Ascending aorta (tissue), 2 donors: Measurements from ENCODE around the gene RBPJ. TPM values are rescaled to one million over a fixed set of nuclear protein-coding genes. Genes with fewer than 3 reads are reported as not detected.

ENCODE experiments used
- DNase-seq, 2 donors: peaks; one replicate each; pipeline ENCODE4 v3.0.0-alpha.2; 2019; ENCODE audit warnings: low spot score in 2 of 2
- H3K27ac ChIP-seq, 2 donors: fragments of 200-600 bp; sonication (generic); one replicate each; pipeline ENCODE4 v1.5.1; 2016 to 2017; ENCODE audit warnings: mild to moderate bottlenecking in 1 of 2
- H3K27me3 ChIP-seq: fragments of 200-600 bp; sonication (generic); one replicate; pipeline ENCODE4 v1.5.1; 2017
- H3K36me3 ChIP-seq, 2 donors: fragments of 200-600 bp; sonication (generic); one replicate each; pipeline ENCODE4 v1.5.1; 2016
- H3K4me1 ChIP-seq, 2 donors: fragments of 200-600 bp; sonication (generic); one replicate each; pipeline ENCODE4 v1.5.1; 2016 to 2017; ENCODE audit warnings: mild to moderate bottlenecking in 1 of 2
- H3K4me3 ChIP-seq, 2 donors: fragments of 200-600 bp; sonication (generic); one replicate each; pipeline ENCODE4 v1.5.1; 2016 to 2017; ENCODE audit warnings: mild to moderate bottlenecking in 1 of 2
- H3K9me3 ChIP-seq, 2 donors: fragments of 200-600 bp; sonication (generic); one replicate each; pipeline ENCODE4 v1.5.1; 2016
- intact Hi-C: fragments of 100-400 bp; cut with DNase I; formaldehyde crosslinking; loops from one replicate; pipeline ENCODE4 v1.15.1; 2023
- total RNA-seq: library from RNA; depleted of rRNA; stranded (reverse); fragments of >200 nt; gene quantifications from one replicate; pipeline ENCODE4 v1.1.0, GENCODE V29; 2016
- TF ChIP-seq, protein P1 (sequence below), 3 experiments: fragments of 200-600 bp in 2 of 3; fragments of 450-650 bp in 1 of 3; sonication (generic) in 2 of 3; IDR thresholded peaks; one replicate each; pipeline ENCODE4 v1.5.1; 2016 to 2019; ENCODE audit warnings: antibody characterized with exemption in 3 of 3, mild to moderate bottlenecking in 1 of 3, moderate library complexity in 1 of 3

RBPJ gene
- total RNA-seq, 1 donor from 2014 or later: 17.6 TPM

DNA sequence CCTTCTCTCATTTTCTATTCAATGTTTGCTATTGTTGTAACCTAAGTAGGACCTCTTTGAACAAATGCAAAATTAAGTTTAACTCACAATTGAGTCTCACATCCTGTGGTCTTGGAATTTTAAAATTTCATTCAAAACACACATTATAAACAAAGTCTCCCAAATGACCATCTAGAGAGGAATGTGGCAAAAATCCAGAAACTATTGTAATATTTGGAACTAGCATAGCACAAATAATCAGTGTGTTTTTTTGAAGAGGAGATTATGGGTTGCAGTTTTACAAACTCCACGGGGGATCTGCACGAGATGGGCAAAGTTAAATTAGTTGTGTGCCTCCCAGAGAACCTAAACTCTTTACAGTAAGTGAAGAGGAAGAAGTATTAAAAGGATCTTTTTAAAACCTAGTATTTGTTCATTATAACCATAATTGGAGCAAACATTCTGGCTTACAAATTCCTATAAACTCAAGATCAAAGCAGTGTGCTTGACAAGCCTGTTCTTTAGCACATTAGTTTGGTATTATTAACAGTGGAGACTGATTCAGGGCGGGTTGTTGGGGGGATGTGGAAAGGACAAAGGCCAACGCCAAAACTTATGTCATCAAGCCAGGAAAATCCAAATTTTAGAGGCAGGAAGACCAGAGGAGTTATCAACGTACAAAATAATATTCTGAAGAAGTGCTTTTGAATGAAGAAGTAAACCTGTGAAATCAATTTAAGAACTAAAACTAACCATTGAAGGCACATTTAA lies 22.4 kb upstream of the RBPJ start:
- TF ChIP-seq, protein P1, sequence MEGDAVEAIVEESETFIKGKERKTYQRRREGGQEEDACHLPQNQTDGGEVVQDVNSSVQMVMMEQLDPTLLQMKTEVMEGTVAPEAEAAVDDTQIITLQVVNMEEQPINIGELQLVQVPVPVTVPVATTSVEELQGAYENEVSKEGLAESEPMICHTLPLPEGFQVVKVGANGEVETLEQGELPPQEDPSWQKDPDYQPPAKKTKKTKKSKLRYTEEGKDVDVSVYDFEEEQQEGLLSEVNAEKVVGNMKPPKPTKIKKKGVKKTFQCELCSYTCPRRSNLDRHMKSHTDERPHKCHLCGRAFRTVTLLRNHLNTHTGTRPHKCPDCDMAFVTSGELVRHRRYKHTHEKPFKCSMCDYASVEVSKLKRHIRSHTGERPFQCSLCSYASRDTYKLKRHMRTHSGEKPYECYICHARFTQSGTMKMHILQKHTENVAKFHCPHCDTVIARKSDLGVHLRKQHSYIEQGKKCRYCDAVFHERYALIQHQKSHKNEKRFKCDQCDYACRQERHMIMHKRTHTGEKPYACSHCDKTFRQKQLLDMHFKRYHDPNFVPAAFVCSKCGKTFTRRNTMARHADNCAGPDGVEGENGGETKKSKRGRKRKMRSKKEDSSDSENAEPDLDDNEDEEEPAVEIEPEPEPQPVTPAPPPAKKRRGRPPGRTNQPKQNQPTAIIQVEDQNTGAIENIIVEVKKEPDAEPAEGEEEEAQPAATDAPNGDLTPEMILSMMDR (IDR thresholded peaks at IDR 0.05): no peak
- Histone ChIP-seq H3K36me3 (no peaks in the 10 kb centered on the region), H3K27me3 (peaks cover 3% of the 10 kb centered on the region), H3K4me1 (no peaks in the 10 kb centered on the region), H3K4me3 (no peak overlapping the region), H3K27ac (no peak overlapping the region), H3K9me3 (no peaks in the 10 kb centered on the region)
- DNase-seq: no peak
- intact Hi-C loops: no loop called here

DNA sequence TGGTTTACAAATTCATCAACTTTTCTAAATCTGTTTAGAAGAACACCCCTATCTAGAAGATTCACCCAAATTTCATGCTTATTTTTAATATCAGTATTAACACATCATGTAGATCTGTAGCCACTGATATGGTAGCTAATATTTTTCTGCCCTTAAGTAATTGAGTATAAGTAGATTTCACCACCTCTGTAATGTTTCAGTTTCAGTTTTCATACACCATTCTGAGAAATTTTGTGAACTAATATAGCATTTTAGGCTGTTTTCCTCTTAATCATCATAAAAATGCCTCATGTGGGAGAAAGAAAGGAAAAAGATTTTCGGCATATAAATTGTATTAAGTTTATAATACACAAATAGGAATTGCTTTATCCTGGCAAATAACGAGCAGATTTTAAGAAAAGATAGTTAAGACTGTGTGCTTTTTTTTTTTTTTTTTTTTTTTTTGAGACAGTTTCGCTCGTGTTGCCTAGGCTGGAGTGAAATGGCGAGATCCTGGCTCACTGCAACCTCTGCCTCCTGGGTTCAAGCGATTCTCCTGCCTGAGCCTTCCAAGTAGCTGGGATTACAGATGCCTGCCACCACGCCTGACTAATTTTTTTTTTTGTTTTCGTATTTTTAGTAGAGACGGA lies 21.4 kb upstream of the RBPJ start:
- intact Hi-C loops: no loop called here
- Histone ChIP-seq H3K27ac (no peak overlapping the region), H3K4me1 (no peaks in the 10 kb centered on the region), H3K36me3 (no peaks in the 10 kb centered on the region), H3K4me3 (no peak overlapping the region), H3K9me3 (no peaks in the 10 kb centered on the region), H3K27me3 (peaks cover under 1% of the 10 kb centered on the region)
- no peak for DNase-seq
- TF ChIP-seq, protein P1 (IDR thresholded peaks at IDR 0.05): no peak

DNA sequence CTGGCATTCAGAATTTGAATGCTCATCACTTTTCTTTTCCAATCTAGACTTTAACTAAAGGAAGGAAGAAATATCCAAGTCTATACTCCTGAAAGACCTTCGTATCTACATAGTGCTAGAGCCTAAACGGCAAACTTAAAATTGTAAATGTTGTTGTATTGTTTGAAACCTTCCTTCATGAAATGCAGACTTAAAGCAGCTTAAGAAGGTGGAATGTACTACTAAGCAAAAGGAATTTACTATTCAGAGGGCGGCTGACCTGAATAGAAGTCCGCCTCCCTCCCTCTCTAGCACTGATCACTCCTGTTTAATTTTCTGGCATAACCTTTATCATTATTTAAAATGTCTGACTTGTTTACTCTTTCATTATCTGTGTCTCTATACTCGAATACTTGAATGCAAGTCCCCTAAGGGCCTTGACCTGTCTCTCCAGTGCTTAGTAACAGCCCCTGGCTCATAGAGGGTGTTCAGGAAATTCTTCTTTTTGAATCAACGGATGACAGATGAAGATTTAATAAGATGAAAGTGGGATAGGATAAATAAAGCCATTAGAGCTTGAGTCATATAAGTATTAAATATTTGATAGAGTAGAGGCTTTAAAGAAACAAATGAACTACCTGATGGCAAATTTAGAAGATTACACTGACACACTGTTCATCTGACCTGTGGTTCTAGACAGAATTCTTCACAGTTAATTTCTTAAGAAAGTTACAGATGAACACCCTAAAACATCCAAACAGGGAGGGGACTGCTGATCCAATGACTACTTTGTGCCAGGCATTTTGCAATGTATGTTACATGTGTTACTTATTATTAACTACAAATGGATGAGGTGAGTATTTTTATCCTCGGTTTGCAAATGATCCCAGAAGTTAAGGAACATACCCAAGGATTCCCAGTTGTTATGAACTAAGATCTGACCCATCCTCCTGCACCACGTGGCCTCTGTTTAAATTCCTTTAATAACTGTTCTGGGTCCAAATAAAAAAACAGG lies 20.2 kb upstream of the RBPJ start:
- TF ChIP-seq, protein P1 (IDR thresholded peaks at IDR 0.05): no peak
- Histone ChIP-seq H3K36me3 (no peaks in the 10 kb centered on the region), H3K4me1 (no peaks in the 10 kb centered on the region), H3K4me3 (no peak overlapping the region), H3K27me3 (no peaks in the 10 kb centered on the region), H3K27ac (no peak overlapping the region), H3K9me3 (no peaks in the 10 kb centered on the region)
- DNase-seq: no peak
- intact Hi-C loops: no loop called here

DNA sequence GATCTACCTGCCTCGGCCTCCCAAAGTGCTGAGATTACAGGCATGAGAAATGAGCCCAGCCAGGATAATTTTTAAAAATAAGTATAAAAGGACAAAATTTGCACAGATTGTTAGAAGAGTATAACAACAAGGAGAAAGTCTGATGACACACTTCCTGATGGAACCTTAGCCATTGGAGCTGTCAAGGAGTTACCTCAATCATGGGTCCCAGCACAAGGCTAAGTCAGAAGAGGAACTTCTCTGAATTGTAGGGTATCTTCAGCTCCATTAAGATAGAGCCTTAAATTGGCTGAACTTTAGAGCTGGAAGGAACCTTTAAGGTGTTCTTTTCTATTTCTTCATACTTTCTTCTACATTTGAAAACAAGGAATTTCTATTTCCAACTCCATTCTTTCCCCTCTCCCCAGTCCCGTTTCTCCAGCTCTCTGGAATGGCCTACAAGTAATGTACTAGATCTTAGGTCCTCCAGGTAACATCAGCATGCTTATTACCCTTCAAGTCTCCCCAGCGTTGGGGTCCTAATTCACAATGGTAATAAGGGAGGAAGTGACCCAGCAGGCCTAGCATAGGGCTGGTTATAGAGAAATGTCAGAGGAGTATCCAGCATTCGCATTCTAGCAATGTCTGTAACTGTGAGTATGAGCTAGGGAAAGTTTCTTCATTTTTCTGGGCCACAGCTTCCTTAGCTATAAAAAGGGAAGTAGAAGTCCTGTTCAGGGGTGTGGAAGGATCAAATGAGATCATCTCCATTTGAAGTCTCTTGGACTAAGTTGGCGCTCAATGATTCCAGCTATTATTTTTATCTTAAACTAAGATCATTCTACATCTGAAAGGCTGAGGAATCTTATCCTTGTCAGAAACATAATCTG lies 18.5 kb upstream of the RBPJ start:
- H3K9me3 ChIP-seq: no peaks in the 10 kb centered on the region
- H3K27ac ChIP-seq: no peak overlapping the region
- TF ChIP-seq, protein P1 (IDR thresholded peaks at IDR 0.05): no peak
- H3K4me1 ChIP-seq: no peaks in the 10 kb centered on the region
- H3K27me3 ChIP-seq: no peaks in the 10 kb centered on the region
- H3K36me3 ChIP-seq: no peaks in the 10 kb centered on the region
- no peak overlapping the region for H3K4me3 ChIP-seq
- intact Hi-C loops: no loop called here
- no peak for DNase-seq

DNA sequence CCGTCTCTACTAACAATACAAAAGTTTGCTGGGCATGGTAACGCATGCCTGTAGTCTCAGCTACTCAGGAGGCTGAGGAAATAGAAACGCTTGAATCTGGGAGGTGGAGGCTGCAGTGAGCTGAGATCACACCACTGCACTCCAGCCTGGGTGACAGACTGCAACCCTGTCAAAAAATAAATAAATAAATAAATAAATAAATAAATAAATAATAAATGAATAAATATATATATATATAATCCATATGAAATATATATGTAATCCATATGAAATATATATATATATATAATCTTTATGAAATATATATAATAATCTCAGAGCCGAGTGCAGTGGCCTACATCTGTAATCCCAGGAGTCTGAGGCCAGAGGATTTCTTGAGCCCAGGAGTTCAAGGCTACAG lies 17.8 kb upstream of the RBPJ start:
- Histone ChIP-seq H3K4me3 (no peak overlapping the region), H3K36me3 (no peaks in the 10 kb centered on the region), H3K27ac (no peak overlapping the region), H3K9me3 (no peaks in the 10 kb centered on the region), H3K4me1 (no peaks in the 10 kb centered on the region), H3K27me3 (no peaks in the 10 kb centered on the region)
- intact Hi-C loops: no loop called here
- TF ChIP-seq, protein P1 (IDR thresholded peaks at IDR 0.05): no peak
- DNase-seq: no peak
